ENCODE results near the gene MRO.

- TF ChIP-seq CTCF (IDR thresholded peaks at IDR 0.05): no peak
- no peak for TF ChIP-seq POLR2A (IDR thresholded peaks at IDR 0.05)
Observed at GRCh38 chr18:50869150-50869549, 49.3 kb upstream of the MRO start.
